Stimulated activated CD4-positive, alpha-beta T cell treated with anti-CD3 and anti-CD28 coated beads, Interleukin-4, amount 100 ng/mL, for 24 hours (primary cell): ENCODE measurements around the gene CDRT4.
"Not testable (repeated sequence)": the region's sequence is repeated elsewhere in the genome, so short reads cannot be mapped to it uniquely, and the experiment has no call there.

ENCODE experiments used
- DNase-seq: peaks from one replicate; pipeline ENCODE4 v3.0.0-alpha.2; 2020

CDRT4 gene

GRCh38 chr17:15467592-15467991 lies at the start of gene CDRT4:
CDRT4 (minus strand) TSS chr17:15467621; CDS start chr17:15440238, 27,383 bp downstream.
- no peak for DNase-seq

- DNase-seq: no peak
Observed at GRCh38 chr17:15516150-15516549, 48.7 kb upstream of the CDRT4 start.

- no peak for DNase-seq
Observed at GRCh38 chr17:15514469-15514868, 47.0 kb upstream of the CDRT4 start.

GRCh38 chr17:15513856-15514459 lies 46.5 kb upstream of the CDRT4 start:
- no peak for DNase-seq

GRCh38 chr17:15513058-15513791 lies 45.8 kb upstream of the CDRT4 start:
- no peak for DNase-seq

- DNase-seq: no peak
Observed at GRCh38 chr17:15512071-15512709, 44.8 kb upstream of the CDRT4 start.

GRCh38 chr17:15511142-15511541 lies 43.7 kb upstream of the CDRT4 start:
- DNase-seq: no peak

- DNase-seq: no peak
Observed at GRCh38 chr17:15510361-15510760, 42.9 kb upstream of the CDRT4 start.

- no peak for DNase-seq
Observed at GRCh38 chr17:15509095-15509494, 41.7 kb upstream of the CDRT4 start.

- no peak for DNase-seq
Observed at GRCh38 chr17:15508466-15508865, 41.0 kb upstream of the CDRT4 start.

GRCh38 chr17:15507896-15508295 lies 40.5 kb upstream of the CDRT4 start:
- DNase-seq: no peak

GRCh38 chr17:15507001-15507400 lies 39.6 kb upstream of the CDRT4 start:
- DNase-seq: no peak

GRCh38 chr17:15505708-15506107 lies 38.3 kb upstream of the CDRT4 start:
- DNase-seq: not testable (repeated sequence)

GRCh38 chr17:15503731-15504130 lies 36.3 kb upstream of the CDRT4 start:
- no peak for DNase-seq

- DNase-seq: peak; percentile 72
Observed at GRCh38 chr17:15502369-15503112, 35.1 kb upstream of the CDRT4 start.

GRCh38 chr17:15501793-15502192 lies 34.4 kb upstream of the CDRT4 start:
- DNase-seq: no peak

GRCh38 chr17:15501282-15501681 lies 33.9 kb upstream of the CDRT4 start:
- DNase-seq: no peak

GRCh38 chr17:15498107-15498506 lies 30.7 kb upstream of the CDRT4 start:
- no peak for DNase-seq

- DNase-seq: no peak
Observed at GRCh38 chr17:15496735-15497670, 29.6 kb upstream of the CDRT4 start.

- no peak for DNase-seq
Observed at GRCh38 chr17:15494821-15495220, 27.4 kb upstream of the CDRT4 start.

GRCh38 chr17:15493693-15494035 lies 26.2 kb upstream of the CDRT4 start:
- DNase-seq: no peak
